Measurements from ENCODE around the gene HTRA1.

DNA sequence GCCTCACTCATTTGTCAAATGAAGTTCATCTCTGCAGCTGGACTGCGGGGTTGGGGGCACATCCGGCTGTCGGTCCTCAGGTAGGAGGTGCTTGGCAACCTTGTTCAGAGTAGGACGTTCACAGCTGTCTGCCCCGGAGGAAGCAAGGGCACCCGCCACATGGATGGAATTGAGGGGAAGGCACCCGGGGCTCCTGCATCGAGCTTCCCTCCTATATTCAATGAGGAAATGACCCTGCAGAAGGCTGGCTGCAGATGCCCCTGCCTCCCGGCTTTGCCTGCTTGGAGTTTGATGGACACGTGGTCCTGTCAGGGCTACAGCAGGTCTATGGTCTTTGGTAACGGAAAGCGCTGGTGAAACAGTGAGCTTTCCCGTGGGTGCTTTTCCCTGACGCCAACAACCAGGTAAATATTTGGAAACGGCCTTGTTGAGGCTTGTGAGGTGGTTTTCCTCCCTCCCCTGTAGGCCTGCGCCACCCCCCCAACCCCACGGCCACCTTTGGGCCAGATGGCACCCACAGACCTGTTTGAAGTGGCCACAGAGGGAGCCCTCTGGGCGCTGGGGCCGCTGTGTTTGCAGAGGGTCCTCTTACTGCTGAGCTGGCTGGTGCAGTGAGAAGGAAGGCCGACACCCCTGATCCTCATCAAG, 32.9 kb downstream of the HTRA1 start:
- TF ChIP-seq, protein P1, sequence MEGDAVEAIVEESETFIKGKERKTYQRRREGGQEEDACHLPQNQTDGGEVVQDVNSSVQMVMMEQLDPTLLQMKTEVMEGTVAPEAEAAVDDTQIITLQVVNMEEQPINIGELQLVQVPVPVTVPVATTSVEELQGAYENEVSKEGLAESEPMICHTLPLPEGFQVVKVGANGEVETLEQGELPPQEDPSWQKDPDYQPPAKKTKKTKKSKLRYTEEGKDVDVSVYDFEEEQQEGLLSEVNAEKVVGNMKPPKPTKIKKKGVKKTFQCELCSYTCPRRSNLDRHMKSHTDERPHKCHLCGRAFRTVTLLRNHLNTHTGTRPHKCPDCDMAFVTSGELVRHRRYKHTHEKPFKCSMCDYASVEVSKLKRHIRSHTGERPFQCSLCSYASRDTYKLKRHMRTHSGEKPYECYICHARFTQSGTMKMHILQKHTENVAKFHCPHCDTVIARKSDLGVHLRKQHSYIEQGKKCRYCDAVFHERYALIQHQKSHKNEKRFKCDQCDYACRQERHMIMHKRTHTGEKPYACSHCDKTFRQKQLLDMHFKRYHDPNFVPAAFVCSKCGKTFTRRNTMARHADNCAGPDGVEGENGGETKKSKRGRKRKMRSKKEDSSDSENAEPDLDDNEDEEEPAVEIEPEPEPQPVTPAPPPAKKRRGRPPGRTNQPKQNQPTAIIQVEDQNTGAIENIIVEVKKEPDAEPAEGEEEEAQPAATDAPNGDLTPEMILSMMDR (IDR thresholded peaks at IDR 0.05) = no peak
- no peak for TF ChIP-seq POLR2A (IDR thresholded peaks at IDR 0.05)

Measured in esophagus squamous epithelium (tissue), 4 donors.